H54 (cell line): ENCODE results near the gene PFN1.

Experiments
- DNase-seq: peaks from one replicate; pipeline ENCODE4 v3.0.0; 2011; ENCODE audit warnings: low spot score, mixed read lengths; ENCODE audit not compliant: insufficient read length
- FAIRE-seq: peaks from 3 replicates; lab custom pipeline; 2011; peaks lifted over from hg19 to GRCh38; lab: Jason Lieb, UNC
- POLR2A ChIP-seq: IDR thresholded peaks from 2 replicates; pipeline ENCODE4 v1.6.1; 2011; ENCODE audit warnings: low read depth, mild to moderate bottlenecking, low read length

Gene PFN1

GRCh38 chr17:4895657-4896331 is 52.5 kb downstream of the PFN1 start:
- DNase-seq (no peak), FAIRE-seq (no peak)
- no peak for TF ChIP-seq POLR2A
